GM12864 (cell line): ENCODE measurements around the gene STX1B.
"Not testable (repeated sequence)": the region's sequence is repeated elsewhere in the genome, so short reads cannot be mapped to it uniquely, and the experiment has no call there.

Experiments
- DNase-seq: peaks from one replicate; pipeline ENCODE4 v3.0.0-alpha.2; 2011; ENCODE audit warnings: low read depth
- H3K4me3 ChIP-seq: 2 replicates; pipeline ENCODE4 v1.5.1; 2011; ENCODE audit warnings: mild to moderate bottlenecking, low read depth, low read length, control low read depth
- TF ChIP-seq, protein P1 (sequence below): IDR thresholded peaks from 2 replicates; pipeline ENCODE4 v1.5.1; 2011; ENCODE audit warnings: low read depth, mild to moderate bottlenecking, moderate library complexity, low read length, control low read depth, inconsistent platforms; ENCODE audit errors: missing control alignments

Gene STX1B

DNA sequence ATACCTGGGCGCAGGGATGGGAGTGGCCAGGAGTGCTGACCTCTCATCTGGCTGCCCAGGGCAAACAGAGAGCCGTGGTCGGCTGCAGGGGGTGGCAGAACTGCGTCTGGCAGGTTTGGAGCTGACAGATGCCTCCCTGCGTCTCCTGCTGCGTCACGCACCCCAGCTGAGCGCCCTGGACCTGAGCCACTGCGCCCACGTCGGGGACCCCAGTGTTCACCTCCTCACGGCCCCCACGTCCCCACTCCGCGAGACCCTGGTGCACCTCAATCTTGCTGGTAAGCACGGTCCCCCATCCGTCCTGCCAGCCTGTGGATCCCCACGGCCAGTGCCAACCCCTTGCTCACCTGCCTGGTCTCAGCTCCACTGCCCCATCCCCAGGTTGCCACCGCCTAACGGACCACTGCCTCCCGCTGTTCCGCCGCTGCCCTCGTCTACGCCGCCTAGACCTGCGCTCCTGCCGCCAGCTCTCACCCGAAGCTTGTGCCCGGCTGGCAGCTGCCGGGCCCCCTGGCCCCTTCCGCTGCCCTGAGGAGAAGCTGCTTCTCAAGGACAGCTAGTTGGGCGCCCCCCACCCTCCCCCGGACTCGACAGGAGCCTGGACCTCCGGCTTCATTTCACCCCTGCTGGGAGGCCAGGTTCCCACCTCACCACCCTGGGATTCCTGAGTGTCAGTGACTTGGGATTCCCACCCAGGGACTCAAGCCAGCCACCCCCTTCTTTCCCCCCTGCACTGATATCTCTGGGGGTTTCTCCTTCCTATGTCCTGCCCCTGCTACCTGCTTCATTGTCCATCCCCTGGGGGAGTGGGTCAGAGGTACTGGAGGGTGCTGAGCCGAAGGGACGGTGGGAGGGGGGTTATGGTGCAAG is 63.5 kb downstream of the STX1B start:
- no peak overlapping the region for H3K4me3 ChIP-seq
- no peak for DNase-seq
- TF ChIP-seq, protein P1, sequence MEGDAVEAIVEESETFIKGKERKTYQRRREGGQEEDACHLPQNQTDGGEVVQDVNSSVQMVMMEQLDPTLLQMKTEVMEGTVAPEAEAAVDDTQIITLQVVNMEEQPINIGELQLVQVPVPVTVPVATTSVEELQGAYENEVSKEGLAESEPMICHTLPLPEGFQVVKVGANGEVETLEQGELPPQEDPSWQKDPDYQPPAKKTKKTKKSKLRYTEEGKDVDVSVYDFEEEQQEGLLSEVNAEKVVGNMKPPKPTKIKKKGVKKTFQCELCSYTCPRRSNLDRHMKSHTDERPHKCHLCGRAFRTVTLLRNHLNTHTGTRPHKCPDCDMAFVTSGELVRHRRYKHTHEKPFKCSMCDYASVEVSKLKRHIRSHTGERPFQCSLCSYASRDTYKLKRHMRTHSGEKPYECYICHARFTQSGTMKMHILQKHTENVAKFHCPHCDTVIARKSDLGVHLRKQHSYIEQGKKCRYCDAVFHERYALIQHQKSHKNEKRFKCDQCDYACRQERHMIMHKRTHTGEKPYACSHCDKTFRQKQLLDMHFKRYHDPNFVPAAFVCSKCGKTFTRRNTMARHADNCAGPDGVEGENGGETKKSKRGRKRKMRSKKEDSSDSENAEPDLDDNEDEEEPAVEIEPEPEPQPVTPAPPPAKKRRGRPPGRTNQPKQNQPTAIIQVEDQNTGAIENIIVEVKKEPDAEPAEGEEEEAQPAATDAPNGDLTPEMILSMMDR = no peak

DNA sequence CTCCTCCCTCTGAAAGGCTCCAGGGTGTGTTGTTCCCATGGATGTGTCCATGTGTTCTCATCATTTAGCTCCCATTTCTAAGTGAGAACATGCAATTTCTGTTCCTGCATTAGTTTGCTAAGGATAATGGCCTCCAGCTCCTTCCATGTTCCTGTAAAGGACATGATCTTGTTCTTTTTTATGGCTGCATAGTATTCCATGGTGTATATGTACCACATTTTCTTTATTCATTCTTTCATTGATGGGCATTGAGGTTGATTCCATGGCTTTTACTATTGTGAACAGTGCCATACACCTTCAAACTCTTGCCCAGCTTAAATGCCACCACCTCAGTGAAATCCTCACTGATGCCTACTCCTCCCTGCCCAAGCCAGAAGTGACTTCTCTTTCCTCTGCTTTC is 66.1 kb downstream of the STX1B start:
- no peak overlapping the region for H3K4me3 ChIP-seq
- no peak for DNase-seq
- TF ChIP-seq, protein P1 = no peak

DNA sequence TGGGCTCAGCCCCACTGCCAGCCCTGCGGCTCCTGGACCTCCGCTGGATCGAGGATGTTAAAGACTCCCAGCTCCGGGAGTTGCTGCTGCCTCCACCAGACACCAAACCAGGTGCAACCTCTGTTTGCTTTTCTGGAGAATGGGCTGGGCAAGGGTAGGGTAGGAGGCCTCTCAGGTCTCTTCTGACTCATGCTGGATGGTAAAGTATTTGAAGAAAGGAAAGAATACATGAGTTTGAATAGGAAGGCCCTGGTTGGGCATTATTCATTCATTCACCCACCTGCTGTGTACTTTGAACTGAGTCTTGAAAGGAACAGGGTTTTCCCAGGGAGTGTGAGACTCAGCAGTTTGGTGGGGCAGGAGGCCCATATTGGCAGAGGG is 68.0 kb downstream of the STX1B start:
- TF ChIP-seq, protein P1 = no peak
- DNase-seq = no peak
- no peak overlapping the region for H3K4me3 ChIP-seq

DNA sequence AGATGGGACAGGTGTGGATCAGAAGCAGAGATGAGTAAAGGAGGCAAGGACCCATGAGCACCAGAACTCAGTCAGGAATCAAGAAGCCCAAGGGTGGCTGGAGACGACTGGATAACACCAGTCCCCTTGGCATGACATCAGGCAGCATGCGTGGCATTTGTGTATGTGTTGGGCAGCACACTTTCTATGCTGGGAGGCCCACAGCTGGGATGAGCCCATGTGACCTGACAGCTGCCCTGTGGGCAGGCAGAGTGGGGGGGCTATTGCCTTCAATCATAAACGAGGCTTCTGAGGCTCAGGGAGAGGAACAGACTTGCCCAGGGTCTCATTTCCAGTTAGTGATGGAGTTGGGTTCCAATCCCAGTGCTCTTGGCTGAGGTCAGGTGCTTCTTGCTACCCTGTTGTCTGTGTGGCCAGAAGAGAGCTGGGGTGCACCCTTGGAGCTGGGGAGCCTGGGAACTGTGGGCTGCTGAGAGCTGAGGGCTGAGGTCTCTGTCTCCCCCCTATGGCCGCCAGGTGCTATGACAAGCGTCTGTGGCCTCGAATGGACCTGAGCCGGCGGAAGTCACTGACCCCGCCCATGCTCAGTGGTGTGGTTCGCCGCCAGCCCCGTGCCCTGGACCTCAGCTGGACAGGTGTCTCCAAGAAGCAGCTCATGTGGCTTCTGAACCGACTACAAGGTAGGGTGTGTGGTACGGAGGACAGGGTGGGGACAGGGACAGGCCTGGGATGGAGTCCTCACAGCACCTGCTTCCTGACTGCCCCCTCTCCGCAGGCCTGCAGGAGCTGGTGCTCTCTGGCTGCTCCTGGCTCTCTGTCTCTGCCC is 68.6 kb downstream of the STX1B start:
- TF ChIP-seq, protein P1 = peak; percentile 98
- no peak for DNase-seq
- H3K4me3 ChIP-seq = no peak overlapping the region

DNA sequence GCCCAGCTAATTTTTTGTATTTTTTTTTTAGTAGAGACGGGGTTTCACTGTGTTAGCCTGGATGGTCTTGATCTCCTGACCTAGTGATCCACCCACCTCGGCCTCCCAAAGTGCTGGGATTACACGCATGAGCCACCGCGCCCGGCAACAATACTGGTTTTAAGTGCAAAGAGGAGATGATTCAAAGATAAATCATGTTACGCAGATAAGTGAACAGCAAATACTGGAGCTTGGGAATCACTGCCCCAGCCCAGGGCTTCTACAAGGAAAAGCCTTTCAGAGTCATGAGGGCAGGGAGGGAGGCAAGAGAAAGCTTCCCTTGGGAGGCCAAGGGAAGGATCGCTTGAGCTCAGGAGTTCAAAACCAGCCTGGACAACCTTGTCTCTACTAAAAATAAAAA is 70.9 kb downstream of the STX1B start:
- not testable (repeated sequence) for H3K4me3 ChIP-seq, DNase-seq
